HG02642 (cell line): ENCODE data around the gene WDR90.

Experiments
- ATAC-seq: cut with Tn5 transposase; IDR thresholded peaks from one replicate; pipeline ENCODE4 v1.9.1; 2021; ENCODE audit warnings: mild to moderate bottlenecking; ENCODE audit not compliant: unreplicated experiment, poor library complexity

WDR90 gene

DNA sequence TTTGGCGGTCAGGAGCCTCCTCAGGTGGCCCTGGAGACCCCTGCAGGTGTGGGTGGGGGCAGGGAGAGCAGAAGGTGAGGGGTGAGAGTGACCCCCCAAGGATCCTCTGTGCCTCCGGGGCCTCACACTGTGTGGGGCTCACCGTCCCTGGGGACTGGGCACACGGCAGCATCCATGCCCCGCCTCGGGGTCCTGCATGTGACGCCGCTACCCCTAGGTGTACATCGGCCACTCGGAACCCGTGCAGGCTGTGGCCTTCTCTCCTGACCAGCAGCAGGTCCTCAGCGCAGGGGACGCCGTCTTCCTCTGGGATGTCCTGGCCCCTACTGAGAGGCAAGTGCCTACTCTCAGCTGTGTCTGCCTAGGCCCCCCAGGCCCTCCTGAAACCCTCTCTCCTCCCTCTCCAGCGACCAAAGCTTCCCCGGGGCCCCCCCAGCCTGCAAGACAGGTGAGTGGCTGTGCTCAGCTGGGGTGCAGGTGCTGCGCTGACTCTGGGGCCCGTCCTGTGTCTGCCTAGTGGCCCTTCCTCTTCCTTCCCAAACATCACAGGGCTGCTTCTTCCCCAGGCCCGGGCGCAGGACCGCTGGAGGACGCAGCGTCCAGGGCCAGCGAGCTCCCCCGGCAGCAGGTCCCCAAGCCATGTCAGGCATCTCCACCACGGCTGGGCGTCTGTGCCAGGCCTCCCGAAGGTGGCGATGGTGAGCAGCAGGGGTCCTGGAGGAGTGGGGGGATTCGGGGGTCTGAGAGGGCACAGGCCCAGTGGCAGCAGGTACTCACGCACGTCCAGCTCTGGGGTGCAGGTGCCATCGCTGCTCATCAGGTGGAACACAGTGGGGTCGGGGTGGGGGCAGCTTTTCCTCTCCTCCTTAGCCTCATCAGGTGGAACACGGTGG, 9.8 kb downstream of the WDR90 start:
- no peak for ATAC-seq

DNA sequence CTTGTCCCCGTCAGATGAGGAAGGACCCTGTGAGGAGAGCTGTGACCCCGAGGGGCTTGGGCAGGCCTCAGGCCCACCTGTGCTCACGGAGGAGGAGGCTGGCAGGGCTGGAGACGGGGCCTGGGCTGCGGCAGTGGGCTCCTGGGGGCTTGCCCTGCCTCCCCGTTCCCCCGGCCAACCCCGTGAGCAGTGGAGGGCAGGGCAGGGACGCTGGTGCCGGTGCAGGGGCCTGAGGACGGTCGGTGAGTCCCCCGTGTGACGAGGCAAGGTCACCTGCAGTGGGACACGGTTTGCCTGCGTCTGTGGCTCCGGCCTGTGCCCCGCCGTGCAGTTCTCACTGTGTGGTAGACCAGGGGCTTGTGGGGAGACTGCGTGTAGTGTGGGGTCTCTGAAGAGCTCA, 10.5 kb downstream of the WDR90 start:
- no peak for ATAC-seq

DNA sequence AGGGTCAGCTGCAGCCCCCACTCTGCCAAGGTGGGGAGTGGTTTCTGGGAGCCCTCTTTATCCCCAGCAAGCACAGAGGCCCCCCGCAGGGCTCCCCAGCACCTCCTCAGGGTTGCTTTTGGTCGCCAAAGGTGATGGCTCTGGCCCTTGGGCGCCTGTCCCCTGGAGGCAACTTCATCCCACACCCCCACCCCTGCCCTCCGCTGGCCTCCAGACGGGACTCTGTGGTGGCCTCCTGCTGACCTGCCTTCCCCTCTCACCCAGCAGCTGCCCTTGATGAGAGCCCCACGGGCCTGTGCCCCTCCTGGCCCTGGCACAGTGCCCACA, 10.9 kb downstream of the WDR90 start:
- no peak for ATAC-seq

DNA sequence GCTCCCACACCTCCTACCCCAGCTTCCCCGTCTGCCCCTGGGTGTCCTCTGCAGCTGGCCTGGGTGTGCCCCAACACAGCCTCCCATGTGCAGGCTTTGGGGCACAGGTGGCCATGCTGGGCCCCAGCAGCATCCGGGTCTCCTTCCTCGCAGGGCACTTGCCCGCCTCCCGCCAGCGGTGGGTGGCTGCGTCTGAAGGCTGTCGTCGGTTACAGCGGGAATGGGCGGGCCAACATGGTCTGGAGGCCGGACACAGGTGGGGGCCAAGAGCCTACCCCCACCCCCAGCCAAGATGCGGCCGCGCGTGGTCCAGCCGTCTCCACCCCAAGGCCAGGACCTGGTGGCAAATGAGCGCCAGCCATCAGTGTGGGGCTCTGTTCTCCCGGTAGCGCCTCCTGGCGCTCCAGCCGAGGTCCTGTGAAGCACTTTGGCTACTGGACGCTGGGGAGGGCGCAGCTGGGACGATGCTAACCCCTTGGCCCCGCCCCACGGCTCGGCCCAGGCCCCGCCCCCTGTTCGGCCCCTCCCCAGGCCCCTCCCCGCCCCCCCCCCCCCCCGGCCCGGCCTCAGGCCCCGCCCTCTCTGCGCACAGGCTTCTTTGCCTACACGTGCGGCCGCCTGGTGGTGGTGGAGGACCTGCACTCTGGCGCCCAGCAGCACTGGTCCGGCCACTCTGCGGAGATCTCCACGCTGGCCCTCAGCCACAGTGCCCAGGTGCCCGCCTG, 11.5 kb downstream of the WDR90 start:
- ATAC-seq, result peak; percentile 47

DNA sequence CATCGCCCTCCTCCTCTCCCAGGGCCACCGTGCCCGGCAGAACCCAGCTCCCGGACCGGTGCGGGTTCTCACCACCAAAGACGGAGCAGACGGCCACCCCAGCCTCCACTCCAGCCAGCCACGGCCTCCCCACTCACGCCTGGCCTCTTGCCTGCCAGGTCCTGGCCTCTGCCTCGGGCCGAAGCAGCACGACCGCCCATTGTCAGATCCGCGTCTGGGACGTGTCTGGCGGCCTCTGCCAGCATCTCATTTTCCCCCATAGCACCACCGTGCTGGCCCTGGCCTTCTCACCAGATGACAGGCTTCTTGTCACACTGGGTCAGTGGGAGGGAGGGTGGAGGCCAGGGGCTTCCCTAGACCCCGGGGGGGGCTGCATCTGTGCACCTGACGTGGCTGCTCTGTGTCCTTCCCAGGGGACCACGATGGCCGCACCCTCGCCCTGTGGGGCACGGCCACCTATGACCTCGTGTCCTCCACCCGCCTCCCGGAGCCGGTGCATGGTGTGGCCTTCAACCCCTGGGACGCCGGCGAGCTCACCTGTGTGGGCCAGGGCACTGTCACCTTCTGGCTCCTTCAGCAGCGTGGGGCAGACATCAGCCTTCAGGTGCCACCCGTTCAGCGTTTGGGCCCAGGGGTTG, 12.1 kb downstream of the WDR90 start:
- peak; percentile 2 for ATAC-seq

DNA sequence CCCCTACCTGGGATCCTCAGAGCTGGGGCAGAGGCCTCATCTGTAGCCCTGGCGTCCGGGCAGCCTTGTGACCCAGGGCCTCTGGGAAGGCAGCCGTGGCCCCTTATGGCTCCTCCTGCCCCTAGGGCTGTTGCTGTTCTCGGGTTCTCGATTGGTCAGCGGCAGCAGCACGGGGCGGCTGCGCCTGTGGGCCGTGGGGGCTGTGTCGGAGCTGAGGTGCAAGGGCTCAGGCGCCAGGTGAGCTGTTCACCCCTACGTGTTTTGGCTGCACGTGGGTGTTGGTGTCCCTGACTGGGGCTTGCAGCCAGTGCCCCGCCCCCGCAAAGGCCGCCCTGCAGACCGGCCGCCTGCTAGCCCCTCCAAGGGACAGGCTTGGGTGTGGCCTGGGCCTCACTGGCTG, 12.9 kb downstream of the WDR90 start:
- no peak for ATAC-seq

DNA sequence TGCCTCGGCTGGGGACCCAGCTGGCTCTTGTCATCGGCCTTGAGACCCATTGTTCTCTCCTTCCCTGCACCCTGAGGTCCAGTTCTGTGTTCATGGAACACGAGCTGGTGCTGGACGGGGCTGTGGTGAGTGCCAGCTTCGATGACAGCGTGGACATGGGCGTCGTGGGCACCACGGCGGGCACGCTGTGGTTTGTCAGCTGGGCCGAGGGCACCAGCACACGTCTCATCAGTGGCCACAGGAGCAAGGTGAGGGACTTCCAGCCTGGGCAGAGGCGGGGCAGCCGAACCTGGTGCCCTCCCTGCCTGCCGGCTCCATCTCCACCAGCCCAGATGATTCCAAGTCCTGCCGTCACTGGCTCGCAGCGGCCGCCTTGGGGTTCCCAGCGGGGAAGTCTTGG, 13.4 kb downstream of the WDR90 start:
- no peak for ATAC-seq

DNA sequence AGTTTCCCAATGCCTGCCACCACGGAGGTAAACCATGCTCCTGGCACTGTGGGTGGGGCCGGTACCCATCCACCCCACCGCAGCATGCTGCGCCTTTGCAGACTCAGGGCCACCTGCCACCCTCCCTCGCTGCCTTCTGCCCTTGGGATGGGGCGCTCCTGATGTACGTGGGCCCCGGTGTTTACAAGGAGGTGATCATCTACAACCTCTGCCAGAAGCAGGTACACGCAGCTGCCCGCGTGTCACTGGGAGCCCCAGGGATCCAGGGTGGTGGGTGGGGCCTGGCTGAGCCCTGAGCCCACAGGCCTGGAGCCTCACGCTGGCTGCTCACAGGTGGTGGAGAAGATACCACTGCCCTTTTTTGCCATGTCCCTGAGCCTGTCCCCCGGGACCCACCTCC, 17.4 kb downstream of the WDR90 start:
- no peak for ATAC-seq

DNA sequence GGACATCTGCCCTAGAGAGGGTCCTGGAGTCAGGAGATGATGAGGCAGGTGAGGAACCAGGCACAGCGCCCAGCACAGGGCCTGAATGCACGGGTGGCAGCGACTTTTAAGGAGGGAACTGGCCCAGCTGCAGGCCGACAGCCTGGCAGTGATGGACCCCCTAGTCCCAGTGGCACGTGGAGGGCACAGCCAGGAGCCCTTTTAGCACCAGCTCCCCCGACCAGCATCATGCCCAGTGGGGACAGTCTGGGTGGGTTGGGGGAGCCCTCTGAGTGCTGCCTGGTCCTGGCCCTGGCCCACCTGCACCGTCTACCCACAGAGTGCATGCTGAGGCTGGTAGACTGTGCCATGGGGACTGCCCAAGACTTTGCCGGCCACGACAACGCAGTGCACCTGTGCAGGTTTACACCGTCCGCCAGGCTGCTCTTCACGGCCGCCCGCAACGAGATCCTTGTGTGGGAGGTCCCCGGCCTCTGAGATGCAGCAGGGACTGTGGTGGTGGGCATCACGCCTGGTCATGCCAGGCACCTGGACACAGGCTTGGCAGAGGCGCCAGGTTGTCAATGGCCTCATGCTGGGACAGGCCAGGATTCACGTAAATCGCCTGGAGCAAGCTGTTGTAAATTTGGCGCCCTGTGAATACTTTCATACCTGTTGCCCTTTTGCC, 18.1 kb downstream of the WDR90 start:
- no peak for ATAC-seq

DNA sequence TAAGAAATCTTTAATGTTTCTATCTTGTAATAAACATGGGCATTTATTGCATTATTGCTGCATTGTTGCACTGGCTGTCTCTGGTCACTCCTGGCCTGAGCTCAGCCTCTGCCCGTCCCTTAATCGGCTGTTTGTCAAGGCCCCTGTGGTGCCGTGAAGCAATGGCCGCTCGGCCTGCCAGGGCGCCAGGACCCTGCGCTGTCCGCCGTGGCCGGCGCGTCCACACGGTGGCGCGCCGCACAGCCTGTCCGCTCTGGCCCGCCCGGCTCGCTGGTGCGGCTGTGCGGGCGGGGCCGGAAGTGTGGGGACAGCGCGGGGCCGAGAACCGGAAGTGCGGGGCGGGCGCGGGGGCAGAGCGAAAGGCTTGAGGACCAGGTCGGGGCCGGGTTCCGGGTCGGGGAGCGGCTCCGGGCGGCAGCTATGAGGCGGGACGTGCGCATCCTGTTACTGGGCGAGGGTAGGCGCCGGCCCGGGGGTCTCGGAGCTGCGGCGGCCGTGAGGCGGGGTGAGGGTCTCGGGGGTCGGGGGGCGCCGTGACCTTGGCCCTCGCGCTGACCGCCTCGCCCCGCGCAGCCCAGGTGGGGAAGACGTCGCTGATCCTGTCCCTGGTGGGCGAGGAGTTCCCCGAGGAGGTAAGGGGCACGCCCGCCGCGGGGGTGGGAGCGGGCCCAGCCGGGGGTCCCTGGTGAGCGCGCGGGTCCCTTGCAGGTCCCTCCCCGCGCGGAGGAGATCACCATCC, 18.8 kb downstream of the WDR90 start, which contains the start of gene RHOT2:
TSS of gene RHOT2 (plus strand) at position 353 of the 739 bp plus-strand sequence. CDS start at position 421, 68 bp downstream.
- peak; percentile 81 for ATAC-seq

DNA sequence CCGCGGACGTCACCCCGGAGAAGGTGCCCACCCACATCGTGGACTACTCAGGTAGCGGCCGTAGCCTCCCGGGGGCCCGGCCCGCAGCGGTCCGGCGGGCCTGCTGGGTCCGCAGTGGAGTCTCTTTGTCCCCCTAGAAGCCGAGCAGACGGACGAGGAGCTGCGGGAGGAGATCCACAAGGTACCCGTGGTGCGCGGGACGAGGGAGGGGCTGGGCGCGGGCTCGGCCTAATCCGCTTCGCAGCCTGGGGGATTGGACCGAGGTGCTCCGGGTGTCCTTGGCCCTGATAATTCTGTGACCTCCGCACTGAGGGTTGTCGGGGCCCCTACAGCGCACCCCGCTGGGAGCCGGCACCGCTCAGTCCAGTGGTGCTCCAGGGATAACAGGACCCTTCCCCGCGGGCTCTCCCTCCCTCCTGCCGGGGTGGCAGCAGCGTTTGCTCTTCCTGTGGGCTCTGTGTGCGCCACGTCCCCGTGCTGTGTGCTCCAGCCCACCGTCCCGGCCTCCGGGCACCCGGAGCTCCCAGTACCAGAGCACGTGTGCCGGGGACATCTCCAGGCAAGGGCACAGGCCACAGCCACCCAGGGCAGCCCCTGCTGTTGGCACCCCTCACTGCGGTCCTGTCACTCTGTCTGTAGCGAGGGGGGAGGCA, 19.5 kb downstream of the WDR90 start:
- peak; percentile 8 for ATAC-seq

DNA sequence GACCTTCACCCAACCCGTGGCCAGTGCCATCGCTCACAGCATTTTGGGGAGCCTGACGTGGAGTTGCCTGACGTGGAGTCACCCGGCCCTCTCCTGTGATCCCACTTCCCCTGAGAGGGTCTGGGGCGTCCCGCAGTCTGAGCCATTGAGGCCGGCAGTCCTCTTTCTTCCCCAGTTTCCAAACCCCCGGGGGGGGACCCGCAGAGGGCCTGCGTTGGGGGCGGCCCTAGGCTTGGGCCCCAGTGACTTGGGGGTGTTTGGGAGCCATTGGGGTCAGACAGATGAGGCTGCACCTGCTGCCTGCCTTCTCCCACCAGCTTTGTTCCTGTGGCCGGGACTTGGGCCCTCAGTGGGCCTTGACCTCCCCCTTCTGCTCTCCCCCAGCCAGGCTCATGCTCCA, 20.5 kb downstream of the WDR90 start:
- no peak for ATAC-seq

DNA sequence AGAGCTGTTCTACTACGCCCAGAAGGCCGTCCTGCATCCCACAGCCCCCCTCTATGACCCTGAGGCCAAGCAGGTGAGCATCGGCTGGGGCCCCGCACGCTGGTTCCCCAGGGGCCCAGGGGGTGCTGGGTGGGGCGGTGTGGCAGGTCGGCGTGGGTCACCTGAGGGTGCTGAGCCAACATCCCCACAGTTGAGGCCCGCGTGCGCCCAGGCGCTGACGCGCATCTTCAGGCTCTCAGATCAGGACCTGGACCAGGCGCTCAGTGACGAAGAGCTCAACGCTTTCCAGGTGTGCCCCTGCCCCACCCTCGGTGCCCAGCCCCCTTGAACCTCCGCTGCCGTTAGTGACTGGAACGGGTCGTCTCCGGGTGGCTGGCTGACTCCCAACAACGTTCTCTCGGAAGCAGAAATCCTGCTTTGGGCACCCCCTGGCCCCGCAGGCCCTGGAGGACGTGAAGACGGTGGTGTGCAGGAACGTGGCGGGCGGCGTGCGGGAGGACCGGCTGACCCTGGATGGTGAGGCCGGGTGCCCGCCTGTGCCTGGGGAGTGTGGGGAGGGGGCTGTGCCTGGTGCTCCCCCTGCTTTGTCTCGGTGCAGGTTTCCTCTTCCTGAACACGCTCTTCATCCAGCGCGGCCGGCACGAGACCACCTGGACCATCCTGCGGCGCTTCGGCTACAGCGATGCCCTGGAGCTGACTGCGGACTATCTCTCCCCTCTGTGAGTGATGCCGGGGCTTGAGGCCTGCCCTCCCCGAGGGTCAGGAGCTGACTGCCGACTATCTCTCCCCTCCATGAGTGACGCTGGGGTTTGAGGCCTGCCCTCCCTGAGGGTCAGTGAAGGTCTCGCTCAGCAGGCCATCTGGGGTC, 21.6 kb downstream of the WDR90 start:
- ATAC-seq, result no peak

DNA sequence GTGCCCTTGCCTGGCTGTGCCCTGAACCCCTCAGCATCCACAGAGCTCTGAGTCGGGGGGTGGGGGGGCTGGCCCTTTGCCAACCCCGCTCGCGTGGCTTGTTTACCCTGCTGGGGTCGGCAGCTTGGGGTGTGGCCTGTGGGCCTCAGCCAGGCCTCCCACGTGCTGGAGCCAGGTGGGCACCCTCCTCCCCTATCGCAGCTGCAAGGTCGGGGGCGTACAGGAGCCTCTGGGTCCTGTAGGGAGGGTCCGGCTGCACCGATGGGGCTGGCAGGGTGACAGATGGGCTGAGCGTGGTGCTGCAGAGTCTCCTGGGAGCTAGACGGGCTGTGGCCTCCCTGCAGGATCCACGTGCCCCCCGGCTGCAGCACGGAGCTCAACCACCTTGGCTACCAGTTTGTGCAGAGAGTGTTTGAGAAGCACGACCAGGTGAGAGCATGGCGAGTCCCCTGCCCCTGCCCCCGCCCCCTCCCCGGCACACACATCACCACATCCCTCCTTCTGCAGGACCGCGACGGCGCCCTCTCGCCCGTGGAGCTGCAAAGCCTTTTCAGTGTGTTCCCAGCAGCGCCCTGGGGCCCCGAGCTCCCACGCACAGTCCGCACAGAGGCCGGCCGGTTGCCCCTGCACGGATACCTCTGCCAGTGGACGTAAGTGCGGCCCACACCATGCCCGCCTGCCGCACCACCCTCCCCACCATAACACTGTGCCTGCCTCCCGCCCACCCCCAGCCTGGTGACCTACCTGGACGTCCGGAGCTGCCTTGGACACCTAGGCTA, 22.4 kb downstream of the WDR90 start:
- no peak for ATAC-seq

DNA sequence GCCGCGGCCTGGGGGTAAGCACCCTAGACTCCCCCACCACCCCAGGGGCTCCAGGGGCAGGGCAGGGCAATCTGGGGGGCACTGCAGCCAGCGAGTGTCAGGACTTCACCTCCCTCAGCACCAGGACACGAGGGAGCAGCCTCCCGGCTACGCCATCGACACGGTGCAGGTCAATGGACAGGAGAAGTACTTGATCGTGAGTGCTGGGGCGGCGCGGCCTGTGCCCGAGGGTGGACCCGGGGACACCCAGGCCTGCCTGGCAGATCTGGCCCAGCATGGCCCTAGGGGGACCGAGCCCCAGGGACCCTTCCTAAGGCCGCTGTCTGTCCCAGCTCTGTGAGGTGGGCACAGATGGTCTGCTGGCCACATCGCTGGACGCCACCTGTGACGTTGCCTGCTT, 23.2 kb downstream of the WDR90 start:
- no peak for ATAC-seq

DNA sequence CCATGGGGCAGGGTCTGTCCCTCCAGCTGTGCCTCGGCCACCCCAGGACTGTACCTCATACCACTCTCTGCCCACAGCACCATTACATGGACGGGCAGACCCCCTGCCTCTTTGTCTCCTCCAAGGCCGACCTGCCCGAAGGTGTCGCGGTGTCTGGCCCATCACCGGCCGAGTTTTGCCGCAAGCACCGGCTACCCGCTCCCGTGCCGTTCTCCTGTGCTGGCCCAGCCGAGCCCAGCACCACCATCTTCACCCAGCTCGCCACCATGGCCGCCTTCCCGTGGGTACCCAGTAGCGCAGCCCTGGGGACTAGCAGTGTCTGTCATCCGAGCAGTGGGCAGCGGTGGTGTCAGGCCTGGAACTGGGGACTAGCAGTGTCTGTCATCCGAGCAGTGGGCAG, 23.7 kb downstream of the WDR90 start:
- no peak for ATAC-seq

DNA sequence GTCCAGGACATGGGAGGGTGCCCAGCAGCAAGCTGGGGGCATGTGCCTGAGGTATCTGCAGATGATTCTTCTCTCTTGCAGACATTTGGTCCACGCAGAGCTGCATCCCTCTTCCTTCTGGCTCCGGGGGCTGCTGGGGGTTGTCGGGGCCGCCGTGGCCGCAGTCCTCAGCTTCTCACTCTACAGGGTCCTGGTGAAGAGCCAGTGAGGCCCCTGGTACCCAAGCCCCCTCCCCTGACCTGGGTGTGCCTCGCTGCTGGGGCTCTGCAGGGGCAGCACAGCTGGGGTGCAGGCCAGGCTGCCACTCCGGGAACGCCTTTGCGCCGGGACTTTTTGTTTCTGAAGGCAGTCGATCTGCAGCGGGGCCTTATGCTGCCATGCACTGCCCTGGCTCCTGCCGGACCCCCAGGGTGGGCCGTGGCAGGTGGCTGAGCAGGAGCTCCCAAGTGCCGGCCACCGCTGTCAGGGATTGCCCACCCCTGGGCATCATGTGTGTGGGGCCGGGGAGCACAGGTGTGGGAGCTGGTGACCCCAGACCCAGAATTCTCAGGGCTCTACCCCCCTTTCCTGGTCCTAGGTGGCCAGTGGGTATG, 24.3 kb downstream of the WDR90 start:
- no peak for ATAC-seq
